GM21528 (cell line): ENCODE results near the gene CLN6.
"Not testable (repeated sequence)": the region's sequence is repeated elsewhere in the genome, so short reads cannot be mapped to it uniquely, and the experiment has no call there.

Source experiments
- ATAC-seq: cut with Tn5 transposase; IDR thresholded peaks from one replicate; pipeline ENCODE4 v1.9.1; 2021; ENCODE audit warnings: mild to moderate bottlenecking, moderate library complexity; ENCODE audit not compliant: unreplicated experiment, low FRiP score

CLN6 gene

GRCh38 chr15:68208636-68209240 lies 20.8 kb downstream of the CLN6 start:
- ATAC-seq: no peak

GRCh38 chr15:68208136-68208535 lies 21.4 kb downstream of the CLN6 start:
- ATAC-seq: no peak

- ATAC-seq: no peak
These were observed 22.2 kb downstream of the CLN6 start for GRCh38 chr15:68207176-68207935.

GRCh38 chr15:68206711-68207151 lies 22.8 kb downstream of the CLN6 start:
- ATAC-seq: no peak

GRCh38 chr15:68205954-68206539 lies 23.5 kb downstream of the CLN6 start:
- ATAC-seq: no peak

- no peak for ATAC-seq
These were observed 24.0 kb downstream of the CLN6 start for GRCh38 chr15:68205558-68205944.

- ATAC-seq: no peak
These were observed 24.6 kb downstream of the CLN6 start, which contains the start of gene CALML4 for GRCh38 chr15:68204776-68205557. Gene CALML4, minus strand, starts transcription at chr15:68205332. Its CDS starts 85 bp downstream, at chr15:68205247.

- ATAC-seq: no peak
These were observed 25.2 kb downstream of the CLN6 start for GRCh38 chr15:68204361-68204760.

GRCh38 chr15:68203956-68204355 lies 25.6 kb downstream of the CLN6 start:
- no peak for ATAC-seq

GRCh38 chr15:68203486-68203885 lies 26.0 kb downstream of the CLN6 start:
- ATAC-seq: no peak

GRCh38 chr15:68202994-68203393 lies 26.5 kb downstream of the CLN6 start:
- ATAC-seq: not testable (repeated sequence)

GRCh38 chr15:68201879-68202261 lies 27.7 kb downstream of the CLN6 start:
- ATAC-seq: no peak

GRCh38 chr15:68201153-68201878 lies 28.2 kb downstream of the CLN6 start:
- no peak for ATAC-seq

- ATAC-seq: no peak
These were observed 29.3 kb downstream of the CLN6 start for GRCh38 chr15:68200016-68200861.

GRCh38 chr15:68199340-68199739 lies 30.2 kb downstream of the CLN6 start:
- ATAC-seq: no peak

GRCh38 chr15:68197661-68198437 lies 31.7 kb downstream of the CLN6 start:
- ATAC-seq: no peak

GRCh38 chr15:68197170-68197492 lies 32.4 kb downstream of the CLN6 start:
- no peak for ATAC-seq

GRCh38 chr15:68196445-68197169 lies 32.9 kb downstream of the CLN6 start:
- ATAC-seq: no peak
